ENCODE results near the gene RAPGEF4.

DNA sequence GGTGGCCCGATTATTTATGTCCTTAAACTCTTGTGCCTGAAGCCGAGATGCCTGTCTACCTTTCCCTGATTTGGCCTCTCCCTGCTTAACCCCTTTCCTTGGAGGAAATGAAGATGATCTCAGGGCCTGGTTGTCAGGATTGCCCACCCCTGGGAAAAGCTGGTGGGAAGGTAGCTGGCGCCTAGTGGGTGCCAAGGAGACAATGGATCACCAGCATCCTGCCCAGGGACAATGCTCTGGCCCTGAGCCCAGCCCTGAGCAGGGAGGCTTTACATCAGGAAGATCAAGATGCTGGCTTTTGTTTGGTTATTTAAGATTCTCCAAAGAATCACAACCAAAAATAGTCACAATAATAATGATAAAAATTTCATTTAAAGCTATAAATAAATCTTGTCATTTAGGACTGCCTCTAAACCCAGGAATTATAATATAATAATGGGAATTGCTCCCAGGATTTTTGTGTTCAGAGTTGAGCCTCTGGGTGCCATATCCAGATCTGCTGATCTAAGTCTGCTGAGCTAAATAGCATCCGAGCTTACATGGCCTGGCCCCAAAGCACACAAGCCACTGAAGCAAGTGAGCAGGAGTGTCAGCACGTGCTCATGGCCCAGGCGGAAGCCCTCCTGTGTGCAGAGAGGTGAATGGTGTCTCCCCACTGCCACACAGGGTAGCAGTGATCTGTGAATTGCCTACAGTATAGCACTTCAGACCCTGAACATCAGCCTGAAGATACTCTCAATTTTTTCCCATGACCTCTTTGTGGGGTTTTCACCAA, 282.2 kb downstream of the RAPGEF4 start:
- TF ChIP-seq POLR2A (IDR thresholded peaks at IDR 0.05): no peak
- TF ChIP-seq, protein P1, sequence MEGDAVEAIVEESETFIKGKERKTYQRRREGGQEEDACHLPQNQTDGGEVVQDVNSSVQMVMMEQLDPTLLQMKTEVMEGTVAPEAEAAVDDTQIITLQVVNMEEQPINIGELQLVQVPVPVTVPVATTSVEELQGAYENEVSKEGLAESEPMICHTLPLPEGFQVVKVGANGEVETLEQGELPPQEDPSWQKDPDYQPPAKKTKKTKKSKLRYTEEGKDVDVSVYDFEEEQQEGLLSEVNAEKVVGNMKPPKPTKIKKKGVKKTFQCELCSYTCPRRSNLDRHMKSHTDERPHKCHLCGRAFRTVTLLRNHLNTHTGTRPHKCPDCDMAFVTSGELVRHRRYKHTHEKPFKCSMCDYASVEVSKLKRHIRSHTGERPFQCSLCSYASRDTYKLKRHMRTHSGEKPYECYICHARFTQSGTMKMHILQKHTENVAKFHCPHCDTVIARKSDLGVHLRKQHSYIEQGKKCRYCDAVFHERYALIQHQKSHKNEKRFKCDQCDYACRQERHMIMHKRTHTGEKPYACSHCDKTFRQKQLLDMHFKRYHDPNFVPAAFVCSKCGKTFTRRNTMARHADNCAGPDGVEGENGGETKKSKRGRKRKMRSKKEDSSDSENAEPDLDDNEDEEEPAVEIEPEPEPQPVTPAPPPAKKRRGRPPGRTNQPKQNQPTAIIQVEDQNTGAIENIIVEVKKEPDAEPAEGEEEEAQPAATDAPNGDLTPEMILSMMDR (IDR thresholded peaks at IDR 0.05): no peak

All from tibial nerve (tissue), 3 donors.